ENCODE data around the gene MYBL2.

DNA sequence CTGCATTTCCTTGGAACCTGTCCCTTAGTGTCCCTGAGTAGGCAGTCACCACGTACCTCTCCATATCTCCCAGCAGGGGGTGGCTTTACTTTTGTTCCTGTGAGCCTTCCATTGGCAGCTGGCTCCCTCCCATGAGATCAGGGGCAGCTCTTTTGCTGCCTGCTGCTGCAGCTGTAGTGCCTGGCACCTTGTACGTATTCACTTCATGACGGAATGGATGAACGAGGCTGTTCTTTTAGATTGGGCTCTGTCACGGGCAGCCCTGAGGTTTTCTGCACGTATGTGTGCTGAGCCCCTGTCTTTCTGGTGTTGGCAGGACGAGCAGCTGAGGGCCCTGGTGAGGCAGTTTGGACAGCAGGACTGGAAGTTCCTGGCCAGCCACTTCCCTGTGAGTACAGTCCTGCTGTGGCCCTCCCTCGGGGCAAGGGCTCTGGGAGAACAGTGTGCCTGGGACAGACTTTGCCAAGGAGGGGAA is 14.6 kb downstream of the MYBL2 start:
- TF ChIP-seq POLR2A (IDR thresholded peaks at IDR 0.05; ENCODE audit: low read depth, low read length) (no peak; the same call in 1 of the 2 replicates), POLR2AphosphoS5 (IDR thresholded peaks at IDR 0.05; ENCODE audit: low read depth, low read length) (no peak), SPI1 (IDR thresholded peaks at IDR 0.05; ENCODE audit: low read depth, low read length) (no peak), TAF1 (IDR thresholded peaks at IDR 0.05; ENCODE audit: low read depth, low read length) (0 out of 2 replicates have a peak, but pooled peaks have one; percentile 1), POU2F2 (IDR thresholded peaks at IDR 0.05; ENCODE audit: low read depth, low read length) (no peak)

Measured in GM12891 (cell line).